Inflammatory macrophage (primary cell): Measurements from ENCODE around the gene AP4B1.

Experiments
- DNase-seq, 2 donors: peaks; one replicate each; pipeline ENCODE4 v3.0.0-alpha.2; 2020 to 2022

Gene AP4B1

DNA sequence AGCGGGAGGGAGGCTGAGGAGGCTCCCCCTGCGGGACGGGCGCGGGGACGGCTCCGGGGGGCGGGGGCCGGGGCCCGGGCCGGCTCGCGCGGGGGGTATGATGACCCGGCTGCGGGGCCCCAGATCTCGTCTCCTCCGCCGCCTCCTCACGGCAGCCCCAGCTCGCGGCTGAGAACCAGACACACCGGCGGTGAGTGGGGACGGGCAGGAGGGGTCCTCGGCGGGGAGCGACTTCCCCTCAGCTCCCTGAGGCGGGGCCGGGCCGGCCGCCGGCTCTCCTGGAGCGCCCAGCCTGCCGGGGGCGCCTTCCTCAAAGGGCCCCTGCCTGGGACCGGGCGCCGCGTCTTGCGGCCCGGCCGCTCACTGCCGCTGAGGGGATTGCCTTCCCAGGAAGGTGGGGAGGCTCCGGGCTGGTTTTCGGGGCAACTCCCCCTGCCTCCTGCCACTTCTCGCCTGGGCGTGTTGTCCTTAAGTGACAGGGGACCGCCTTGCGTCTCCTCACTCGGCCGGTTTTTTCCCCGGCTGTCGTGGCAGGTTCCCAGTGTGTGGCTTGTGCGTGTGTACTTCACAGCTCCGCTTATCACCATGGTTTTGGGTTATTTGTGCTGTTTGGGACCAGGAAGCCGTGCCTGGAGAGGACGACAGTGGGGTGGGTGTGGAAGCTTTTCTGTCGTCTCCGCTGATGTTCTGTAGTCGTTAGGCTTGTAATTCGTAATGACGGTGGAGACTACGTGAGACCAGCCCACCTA is 25.3 kb upstream of the AP4B1 start:
- DNase-seq: peak; percentile 41 to 51

DNA sequence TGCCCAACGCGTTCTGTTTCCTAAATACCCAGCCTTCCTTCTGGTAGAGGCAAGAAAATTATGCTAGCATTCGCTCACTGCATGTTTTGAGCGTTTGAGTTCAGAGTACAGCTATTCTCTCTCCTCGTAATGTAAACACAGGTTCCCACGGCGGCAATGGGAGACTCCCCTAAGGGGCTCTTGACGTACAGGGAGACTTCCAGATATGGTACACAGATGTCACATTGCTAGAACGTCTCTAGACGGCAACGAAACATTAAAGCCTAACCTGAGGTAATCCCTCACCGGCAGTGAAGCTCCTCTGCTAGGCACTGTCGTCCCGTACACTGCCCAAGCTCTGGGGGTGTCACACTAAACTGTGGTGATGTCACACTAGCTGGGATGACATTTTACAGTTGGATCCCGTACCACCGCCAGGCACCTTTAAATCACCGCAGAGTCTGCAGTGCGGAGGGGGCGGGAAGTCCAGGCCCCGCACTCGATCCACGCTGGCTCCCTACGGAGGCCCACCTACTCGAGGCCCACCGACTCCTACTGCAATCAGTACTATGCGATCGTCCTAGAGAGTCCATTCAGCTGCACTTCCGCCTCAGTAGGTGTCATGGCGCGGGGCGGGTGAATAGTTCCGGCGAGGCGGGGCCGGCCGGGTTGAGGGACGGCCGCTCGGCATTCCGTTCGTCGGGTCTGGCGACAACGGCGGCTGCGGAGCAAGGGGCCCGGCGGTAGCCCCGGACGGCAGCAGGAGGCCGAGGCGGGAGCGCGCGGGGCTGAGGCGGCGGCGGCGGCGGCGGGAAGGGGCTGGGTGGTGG is 24.5 kb upstream of the AP4B1 start, which contains the start of gene HIPK1:
TSS of gene HIPK1 (plus strand) at position 384 of the 809 bp plus-strand sequence.
- DNase-seq: peak; percentile 90 to 92

DNA sequence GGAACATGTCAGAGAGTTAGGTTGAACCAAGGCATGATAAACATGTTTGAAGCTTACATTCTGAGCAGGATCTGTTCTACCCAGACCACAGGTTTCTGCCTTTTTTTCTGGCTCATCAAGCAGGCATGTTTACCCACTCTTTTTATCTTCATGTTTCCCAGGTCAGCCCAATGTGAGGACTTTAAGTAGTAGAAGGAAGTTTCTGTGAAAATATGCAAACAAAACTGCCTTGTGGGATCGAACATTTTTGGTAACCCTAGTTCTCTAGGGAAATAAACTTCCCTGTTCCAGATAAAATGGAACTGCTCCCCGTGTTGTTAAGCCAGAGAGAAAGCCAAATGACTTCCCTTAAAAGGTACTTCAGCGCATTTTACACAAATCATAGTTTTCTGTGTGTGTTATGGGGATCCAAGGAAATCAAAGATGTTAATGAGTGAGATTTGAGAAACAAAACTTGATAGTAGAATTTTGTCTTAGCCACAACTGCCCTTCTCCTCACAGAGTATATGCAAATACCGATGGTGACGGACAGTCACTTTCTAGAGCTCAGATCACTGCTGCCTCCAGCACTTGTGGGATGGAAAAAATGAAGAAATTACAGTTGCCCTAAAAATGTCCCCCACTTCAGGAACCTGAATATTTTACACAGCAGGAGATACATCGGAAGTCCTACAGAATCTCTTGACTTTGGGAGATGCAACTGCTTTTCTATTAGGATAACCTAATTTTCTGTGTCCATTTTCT is 23.8 kb upstream of the AP4B1 start:
- peak; percentile 36 to 43 for DNase-seq

DNA sequence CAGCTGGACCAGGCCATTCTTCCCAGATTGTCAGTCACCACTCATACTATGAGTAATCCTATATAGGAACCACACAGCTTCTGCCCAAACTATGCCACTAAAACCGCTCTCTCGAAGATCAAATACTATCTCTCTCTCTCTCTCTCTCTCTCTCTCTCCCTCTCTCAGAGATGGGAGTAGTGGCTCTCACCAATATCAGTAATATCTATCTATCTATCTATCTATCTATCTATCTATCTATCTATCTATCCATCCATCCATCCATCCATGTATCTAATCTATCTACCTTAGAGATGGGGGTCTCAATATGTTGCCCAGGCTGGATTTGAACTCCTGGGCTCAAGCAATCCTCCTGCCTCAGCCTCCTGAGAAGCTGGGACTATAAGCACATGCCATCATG is 19.9 kb upstream of the AP4B1 start:
- DNase-seq: no peak

DNA sequence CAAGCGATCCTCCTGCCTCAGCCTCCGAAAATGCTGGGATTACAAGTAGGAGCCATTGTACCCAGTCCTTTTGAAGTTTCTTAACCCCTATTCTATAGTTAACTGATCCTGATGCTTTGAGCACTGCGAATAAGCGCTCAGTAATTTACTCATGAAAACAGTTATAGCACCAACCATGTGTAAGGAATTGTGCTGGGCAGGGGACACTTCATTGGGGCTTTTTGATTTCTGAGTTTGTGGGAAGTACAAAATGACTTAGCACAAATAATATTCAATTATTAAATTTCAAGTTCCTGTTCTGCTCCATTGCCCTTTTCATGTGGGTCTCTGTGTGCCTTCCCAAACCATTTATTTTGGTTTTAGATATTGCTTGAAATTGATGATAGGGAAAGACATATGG is 18.4 kb upstream of the AP4B1 start:
- DNase-seq: no peak

DNA sequence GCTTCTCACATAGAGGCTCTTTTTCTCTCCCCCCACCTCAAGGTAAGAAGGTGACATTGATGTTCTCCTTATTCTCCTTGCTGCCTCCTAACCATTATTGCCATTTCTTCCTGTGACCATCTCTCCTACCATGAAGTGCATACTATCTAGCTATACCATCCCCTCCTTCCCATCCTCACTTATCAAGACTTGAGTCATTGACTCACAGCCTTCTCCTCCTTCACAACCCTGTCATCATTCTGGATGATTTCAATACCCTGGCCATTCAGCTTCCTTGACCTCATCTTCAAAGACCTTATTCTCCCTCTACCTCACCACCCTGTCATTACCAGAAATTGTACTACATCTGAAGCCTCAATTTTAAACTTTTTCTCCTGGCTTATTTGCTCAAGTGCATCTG is 13.6 kb upstream of the AP4B1 start:
- DNase-seq: no peak

DNA sequence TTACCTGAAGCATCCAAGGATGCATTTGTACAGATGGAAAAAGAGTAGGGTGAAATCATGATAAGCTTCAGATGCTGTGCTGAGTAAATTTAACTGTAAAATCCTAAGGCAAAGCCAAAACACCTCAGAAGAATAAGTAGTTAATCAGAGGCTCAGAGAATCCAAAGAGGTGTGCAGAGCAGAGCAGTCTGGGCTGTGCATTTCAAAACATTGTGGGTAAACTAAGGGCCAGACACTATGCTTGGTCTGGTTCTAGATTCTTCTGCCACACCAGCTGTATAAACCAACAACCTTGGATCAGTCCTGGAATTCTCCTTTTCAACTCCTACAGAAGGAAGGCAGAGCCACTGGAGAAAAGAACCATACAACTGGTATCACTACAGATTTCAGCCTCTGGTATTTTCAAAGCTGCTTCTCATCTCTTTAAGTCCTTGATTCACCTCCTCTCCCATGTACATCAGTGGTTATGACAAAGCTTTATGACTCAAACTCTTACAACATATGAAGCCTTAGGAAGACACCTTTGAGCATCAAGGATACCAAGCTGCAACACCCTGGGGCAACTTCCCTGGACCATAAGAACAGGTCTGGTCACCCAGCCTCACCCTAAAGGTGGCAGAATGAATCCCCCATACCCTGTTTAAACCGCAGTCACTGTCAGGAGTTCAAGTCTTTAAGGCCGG is 12.9 kb upstream of the AP4B1 start:
- no peak for DNase-seq

DNA sequence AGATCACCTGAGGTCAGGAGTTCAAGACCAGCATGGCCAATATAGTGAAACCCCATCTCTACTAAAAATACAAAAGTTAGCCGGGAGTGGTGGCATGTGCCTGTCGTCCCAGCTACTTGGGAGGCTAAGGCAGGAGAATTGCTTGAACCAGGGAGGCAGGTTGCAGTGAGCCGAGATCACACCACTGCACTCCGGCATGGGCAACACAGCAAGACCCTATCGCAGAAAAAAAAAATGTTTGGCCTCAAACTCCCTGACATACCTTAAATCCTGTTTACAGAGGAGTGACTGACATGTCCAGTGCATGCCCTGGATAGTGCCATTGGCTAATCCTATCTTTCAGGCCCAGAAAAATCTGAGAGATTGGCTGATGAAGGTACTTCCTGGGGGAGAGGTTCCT is 12.4 kb upstream of the AP4B1 start:
- DNase-seq: no peak

DNA sequence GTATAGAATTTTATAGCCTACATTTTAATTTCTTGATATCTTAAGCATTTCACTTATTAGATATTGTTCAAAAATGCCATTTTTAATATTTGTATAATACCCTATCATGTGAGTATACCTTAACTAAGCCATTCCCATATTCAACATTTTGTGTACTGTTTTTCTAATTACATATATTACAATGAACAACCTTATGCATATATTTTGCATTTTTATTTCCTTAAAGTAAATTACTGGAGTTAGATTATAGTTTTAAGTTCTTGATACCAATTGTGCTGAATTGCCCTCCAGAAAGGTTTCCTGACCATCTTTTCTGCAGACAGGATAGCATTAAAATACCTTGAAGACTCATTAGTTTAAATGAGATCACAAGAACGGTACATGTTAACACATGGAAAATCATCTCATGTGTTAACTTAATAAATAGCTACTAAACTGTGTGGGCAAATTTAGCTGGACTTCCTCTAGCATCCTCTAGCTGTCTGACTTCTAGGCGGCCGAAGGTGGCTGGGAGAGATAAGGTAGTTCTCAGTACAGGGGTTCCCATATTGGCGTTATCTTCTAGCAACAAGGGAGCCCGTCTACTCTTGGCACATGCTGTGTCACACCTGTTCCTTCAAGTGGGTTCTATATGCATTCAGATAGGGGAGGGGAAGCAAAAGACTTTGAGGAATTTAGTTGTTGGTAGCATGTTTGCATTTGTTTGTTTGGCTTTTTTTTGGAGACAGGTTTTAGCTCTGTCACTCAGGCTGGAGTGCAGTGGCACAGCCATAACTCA is 9.5 kb upstream of the AP4B1 start:
- DNase-seq: no peak

DNA sequence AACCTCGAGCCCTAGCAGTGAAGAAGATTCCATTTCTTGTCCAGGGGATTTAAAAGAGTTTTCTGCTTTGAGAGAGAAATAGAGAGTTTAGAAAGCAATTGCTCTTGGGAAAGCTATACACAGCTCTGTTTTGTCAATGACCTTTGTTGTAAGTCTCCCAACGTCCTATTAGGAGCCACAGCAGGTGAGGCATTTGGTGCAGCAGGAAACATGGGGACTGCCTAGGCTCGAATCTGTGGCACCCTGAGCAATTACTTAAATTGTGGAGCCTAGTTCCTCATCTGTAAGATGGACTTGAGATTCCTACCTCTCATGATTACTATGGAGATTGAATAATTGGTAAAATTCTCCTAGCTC is 8.7 kb upstream of the AP4B1 start:
- no peak for DNase-seq

DNA sequence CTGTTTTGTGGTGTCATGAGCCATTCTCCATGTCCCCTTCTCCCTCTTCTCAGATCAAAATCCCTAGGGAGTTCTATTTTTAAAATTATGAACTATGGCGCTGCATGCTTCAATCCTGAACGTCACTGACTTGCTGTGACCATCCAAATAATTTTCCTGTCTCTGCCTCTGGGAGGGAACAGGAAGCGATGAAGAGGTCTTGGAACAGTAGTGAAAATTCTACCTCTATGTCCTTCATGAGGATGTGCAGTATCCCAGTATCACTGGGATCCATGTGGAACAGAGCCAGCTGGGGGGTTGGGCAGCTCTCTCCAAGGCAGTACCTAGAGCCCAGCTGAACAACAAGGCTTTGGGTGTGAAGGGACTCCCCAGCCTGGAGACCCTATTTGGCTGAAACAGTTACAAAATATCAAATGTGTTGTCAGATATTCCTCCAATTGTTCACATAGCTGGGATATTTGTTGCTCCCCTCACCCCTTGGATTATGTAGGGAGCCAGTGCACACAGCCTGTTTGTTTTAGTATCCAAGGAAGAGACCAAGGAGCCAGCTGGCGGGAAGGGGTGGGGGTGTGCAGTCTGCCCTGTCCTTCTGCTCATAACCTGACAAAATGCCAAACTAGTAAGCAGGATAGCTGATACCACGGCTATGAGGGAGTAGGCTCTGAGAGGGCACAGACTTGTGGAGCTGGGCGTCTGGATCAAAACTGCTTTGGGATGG is 8.2 kb upstream of the AP4B1 start:
- DNase-seq: no peak

DNA sequence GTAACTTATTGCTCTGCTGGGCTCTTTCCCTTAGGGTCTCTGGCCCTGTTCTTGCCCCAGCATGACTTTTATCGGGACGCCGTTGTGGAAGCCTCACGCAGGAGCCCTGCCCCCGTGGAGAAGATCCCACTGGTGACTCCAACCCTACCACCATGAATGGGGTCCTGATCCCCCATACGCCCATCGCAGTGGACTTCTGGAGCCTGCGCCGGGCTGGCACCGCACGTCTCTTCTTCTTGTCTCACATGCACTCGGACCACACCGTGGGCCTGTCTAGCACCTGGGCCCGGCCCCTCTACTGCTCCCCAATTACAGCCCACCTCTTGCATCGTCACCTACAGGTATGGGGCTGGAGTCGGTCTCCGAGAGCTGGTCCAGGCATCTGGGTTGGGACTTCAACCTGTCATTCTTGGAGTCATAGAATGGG is 849 bp upstream of the AP4B1 start:
- DNase-seq: no peak

DNA sequence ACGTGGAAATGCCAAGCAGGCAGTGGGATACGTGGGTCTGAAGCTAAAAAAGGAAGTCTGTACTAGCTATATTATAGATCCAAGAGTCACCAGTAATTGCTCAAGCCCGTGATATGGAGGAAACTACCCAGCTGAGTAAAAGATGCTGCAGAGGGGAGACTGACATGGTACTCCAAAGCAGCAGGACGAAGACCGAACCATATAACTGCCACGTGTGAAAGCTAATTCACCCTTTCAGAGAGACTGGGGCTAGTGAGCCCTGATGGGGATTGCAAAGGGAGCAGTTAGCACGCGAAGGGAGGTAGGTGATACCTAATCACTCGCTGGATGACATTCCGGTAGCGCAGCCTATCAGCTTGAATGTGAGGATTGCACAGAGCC is 316 bp downstream of the AP4B1 start:
- DNase-seq: peak; percentile 60 to 65

DNA sequence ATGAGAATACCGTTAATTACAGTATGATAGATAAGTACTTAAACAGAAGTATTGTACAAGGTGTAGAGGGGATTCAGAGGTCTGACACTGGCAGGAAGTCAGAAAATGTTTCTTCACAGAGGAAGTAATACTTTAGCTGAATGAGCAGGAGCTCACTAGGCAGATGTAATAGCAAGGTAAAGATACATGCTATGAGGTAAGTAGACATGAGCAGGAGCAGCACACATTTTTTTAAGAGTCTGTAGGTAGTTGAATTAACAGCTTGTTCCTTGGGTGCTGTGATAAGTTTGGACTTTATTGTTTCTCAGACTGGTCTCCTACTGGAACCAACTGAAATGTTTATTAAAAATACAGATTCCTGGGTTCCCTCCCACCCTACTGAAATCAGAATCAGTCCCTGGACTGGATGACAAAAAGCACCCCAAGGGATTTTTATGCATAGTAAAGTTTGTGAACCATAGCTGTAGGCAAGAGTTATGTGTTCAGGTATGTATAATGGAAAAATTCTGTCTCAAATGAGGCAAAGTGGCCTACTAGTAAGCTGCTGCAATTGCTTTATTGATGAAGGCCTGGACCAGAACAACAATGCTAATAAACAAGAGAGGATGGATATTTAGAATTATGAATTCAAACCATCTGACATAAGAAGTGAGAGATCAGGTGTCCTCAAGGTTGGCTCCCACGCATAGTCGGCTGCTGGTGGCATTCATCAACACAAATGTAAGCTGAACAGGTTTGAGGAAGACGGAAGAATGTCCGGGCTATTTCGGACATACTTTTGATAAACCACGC is 902 bp downstream of the AP4B1 start:
- no peak for DNase-seq

DNA sequence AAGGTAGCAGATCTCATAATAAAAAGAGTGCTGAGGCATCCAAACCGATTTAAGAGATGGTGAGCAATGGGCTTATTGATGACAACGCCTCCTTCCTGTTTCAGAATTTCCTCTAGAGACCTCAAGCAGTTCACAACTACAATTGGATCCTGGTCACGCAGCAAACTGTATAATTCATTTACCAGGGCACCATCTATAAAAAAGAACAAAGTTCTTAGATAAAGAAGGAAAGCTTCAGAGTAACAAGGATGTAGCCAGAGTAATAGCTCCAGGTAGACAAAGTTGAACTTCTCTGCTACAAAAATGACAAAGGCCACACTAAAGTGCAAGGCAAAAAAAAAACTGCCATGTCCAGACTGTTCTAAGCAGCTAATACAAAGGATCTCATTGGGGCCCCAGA is 3.4 kb downstream of the AP4B1 start:
- DNase-seq: no peak

DNA sequence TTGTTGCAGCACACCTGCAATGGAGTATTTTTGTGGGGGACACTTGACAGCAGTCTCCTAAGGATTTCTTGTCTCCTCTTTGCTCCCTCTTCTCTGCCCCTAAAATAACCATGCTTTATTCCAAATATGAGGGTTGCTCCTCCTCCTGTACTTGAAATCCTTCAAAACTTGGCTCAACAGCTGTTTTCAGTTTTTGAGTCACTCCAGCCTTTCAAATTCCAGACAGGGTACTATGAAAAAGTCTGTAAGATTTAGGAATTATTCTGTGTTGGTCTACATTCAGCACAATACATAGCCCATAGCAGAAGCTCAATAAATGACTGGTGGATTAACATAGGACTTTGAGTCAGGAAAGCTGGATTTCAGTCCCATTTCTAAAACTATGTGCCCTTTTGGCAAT is 5.5 kb downstream of the AP4B1 start:
- no peak for DNase-seq

DNA sequence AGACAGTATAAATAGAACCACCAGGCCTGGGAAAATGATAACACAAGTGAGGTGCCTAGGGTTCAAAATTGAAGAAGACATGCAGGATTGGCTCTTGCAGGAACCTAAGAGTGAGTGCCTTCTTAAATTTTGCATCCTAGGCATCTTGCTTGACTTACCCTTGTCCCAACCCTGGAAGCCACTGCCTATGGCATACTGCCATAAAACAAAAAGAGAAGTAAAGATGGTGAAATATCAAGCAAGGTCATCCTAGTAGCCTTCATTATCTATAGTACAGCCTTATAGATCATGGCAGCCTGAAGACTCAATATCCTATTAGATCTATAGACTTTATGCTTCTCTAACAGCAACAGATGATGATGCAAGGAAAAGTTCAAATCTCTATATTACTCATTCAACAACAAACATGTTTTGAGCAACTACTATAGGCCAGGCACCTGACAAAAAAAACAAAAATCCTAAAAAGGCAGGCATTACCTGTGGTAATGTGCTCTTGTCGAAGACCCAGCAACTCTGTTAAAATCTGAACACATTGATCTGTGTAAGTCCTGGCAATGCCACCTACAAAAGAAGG is 6.3 kb downstream of the AP4B1 start:
- DNase-seq: peak; percentile 23 to 63

DNA sequence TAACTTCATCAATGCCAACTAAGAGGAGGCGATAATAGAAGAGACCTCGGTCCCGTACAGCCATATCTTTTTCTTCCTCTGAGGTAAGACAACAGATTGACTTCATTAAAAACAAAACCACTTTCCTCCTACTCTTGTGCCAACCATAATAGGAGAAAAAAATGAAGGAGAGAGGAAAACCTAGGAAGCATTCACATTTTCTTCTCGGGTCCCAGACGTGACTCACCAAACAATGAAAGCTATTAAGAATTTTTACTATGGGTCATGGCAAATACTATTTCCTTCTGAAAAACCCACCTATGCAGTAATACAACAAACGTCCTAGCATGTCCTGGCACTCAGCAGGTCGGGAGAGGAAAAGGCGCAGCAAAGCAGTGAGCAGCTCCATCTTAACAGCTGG is 8.6 kb downstream of the AP4B1 start:
- DNase-seq: no peak

DNA sequence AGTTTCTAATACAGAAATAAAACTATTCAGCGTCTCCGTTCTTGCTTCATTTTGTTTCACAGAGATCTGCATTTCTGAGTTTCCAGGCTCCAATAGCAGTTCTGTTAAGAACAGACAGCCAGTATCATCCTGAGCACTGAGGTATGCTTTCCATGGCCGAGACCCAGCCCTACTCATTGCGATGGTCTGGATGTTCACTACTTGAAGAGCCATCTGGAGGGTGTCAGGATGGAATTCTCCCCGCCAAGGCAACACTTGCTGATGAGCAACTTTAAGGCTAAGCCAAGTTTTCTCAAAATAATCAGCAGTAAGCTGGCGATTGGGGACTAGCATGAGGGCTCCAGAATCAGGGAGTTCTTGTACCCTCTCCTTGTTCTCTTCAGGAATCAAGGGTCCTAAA is 9.5 kb downstream of the AP4B1 start:
- DNase-seq: no peak

DNA sequence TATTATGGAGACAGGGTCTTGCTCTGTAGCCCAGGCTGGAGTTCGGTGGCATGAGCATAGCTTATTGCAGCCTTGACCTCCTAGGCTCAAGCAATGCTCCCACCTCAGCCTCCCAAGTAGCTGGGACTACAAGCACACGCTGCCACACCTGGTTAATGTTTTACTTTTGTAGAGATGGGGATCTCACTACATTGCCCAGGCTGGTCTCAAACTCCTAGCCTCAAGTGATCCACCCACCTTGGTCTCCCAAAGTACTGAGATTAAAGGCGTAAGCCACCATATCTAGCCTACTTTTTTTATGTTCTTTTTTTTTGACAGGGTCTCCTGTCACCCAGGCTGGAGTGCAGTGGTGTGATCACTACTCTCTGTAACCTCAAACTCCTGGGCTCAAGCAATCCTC is 11.3 kb downstream of the AP4B1 start:
- DNase-seq: no peak
